ENCODE measurements around the gene FARSB.

GRCh38 chr2:222544661-222545060, 111.2 kb downstream of the FARSB start:
- TF ChIP-seq, protein P1, sequence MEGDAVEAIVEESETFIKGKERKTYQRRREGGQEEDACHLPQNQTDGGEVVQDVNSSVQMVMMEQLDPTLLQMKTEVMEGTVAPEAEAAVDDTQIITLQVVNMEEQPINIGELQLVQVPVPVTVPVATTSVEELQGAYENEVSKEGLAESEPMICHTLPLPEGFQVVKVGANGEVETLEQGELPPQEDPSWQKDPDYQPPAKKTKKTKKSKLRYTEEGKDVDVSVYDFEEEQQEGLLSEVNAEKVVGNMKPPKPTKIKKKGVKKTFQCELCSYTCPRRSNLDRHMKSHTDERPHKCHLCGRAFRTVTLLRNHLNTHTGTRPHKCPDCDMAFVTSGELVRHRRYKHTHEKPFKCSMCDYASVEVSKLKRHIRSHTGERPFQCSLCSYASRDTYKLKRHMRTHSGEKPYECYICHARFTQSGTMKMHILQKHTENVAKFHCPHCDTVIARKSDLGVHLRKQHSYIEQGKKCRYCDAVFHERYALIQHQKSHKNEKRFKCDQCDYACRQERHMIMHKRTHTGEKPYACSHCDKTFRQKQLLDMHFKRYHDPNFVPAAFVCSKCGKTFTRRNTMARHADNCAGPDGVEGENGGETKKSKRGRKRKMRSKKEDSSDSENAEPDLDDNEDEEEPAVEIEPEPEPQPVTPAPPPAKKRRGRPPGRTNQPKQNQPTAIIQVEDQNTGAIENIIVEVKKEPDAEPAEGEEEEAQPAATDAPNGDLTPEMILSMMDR (IDR thresholded peaks at IDR 0.05), result no peak
- no peak for TF ChIP-seq POLR2A (IDR thresholded peaks at IDR 0.05)

Data from body of pancreas (tissue), 4 donors.